T-helper 1 cell treated with Interleukin-12 subunit alpha and Interleukin-12 subunit beta and Interleukin-4 antibody, amounts not matched to agents 30 μg/mL and 1 μg/mL, for 36 hours (primary cell): Measurements from ENCODE around the gene ROCK1.
"Not testable (repeated sequence)": the region's sequence is repeated elsewhere in the genome, so short reads cannot be mapped to it uniquely, and the experiment has no call there.

Experiments
- H3K27ac Mint-ChIP-seq: one replicate; pipeline ENCODE4 v1.8.0; 2021; ENCODE audit warnings: mild to moderate bottlenecking, mixed read lengths
- H3K27me3 Mint-ChIP-seq: one replicate; pipeline ENCODE4 v1.8.0; 2021; ENCODE audit warnings: low read depth, mixed read lengths
- H3K36me3 Mint-ChIP-seq: one replicate; pipeline ENCODE4 v1.8.0; 2021; ENCODE audit warnings: low read depth, mixed read lengths
- H3K4me1 Mint-ChIP-seq: one replicate; pipeline ENCODE4 v1.8.0; 2021; ENCODE audit warnings: low read depth, mixed read lengths
- H3K4me3 Mint-ChIP-seq: one replicate; pipeline ENCODE4 v1.8.0; 2021; ENCODE audit warnings: mild to moderate bottlenecking, moderate library complexity, mixed read lengths
- H3K9me3 Mint-ChIP-seq: one replicate; pipeline ENCODE4 v1.8.0; 2021; ENCODE audit warnings: mixed read lengths

ROCK1 gene

GRCh38 chr18:21111346-21112139, at the start of gene ROCK1:
TSS of gene ROCK1 (minus strand) at chr18:21111813. CDS start at chr18:21110910, 903 bp downstream.
- Mint-ChIP-seq H3K27ac (peak within 1 kb of the TSS; percentile 93), H3K4me3 (no peak within 1 kb of the TSS), H3K4me1 (peaks cover 12% of the 10 kb centered on the region), H3K36me3 (peaks cover 8% of the 10 kb centered on the region), H3K9me3 (no peaks in the 10 kb centered on the region), H3K27me3 (peaks cover 8% of the 10 kb centered on the region)

- no peak overlapping the region for H3K27ac Mint-ChIP-seq
- no peaks in the 10 kb centered on the region for H3K4me1 Mint-ChIP-seq
- H3K36me3 Mint-ChIP-seq: no peaks in the 10 kb centered on the region
- H3K4me3 Mint-ChIP-seq: no peak overlapping the region
- H3K27me3 Mint-ChIP-seq: no peaks in the 10 kb centered on the region
- peaks cover 34% of the 10 kb centered on the region for H3K9me3 Mint-ChIP-seq
Observed at GRCh38 chr18:21155443-21155842, 43.8 kb upstream of the ROCK1 start.

- Mint-ChIP-seq H3K27me3 (no peaks in the 10 kb centered on the region), H3K9me3 (no peaks in the 10 kb centered on the region), H3K36me3 (no peaks in the 10 kb centered on the region), H3K4me3 (no peak overlapping the region), H3K4me1 (no peaks in the 10 kb centered on the region), H3K27ac (no peak overlapping the region)
Observed at GRCh38 chr18:21146016-21146415, 34.4 kb upstream of the ROCK1 start.

- no peaks in the 10 kb centered on the region for H3K4me1 Mint-ChIP-seq
- H3K4me3 Mint-ChIP-seq: no peak overlapping the region
- H3K36me3 Mint-ChIP-seq: no peaks in the 10 kb centered on the region
- no peak overlapping the region for H3K27ac Mint-ChIP-seq
- no peaks in the 10 kb centered on the region for H3K27me3 Mint-ChIP-seq
- H3K9me3 Mint-ChIP-seq: no peaks in the 10 kb centered on the region
Observed at GRCh38 chr18:21145371-21145770, 33.8 kb upstream of the ROCK1 start.

- H3K4me1 Mint-ChIP-seq: no peaks in the 10 kb centered on the region
- H3K9me3 Mint-ChIP-seq: no peaks in the 10 kb centered on the region
- H3K4me3 Mint-ChIP-seq: no peak overlapping the region
- H3K36me3 Mint-ChIP-seq: no peaks in the 10 kb centered on the region
- no peak overlapping the region for H3K27ac Mint-ChIP-seq
- H3K27me3 Mint-ChIP-seq: no peaks in the 10 kb centered on the region
Observed at GRCh38 chr18:21141668-21142422, 30.2 kb upstream of the ROCK1 start.

- H3K9me3 Mint-ChIP-seq, H3K27me3 Mint-ChIP-seq, H3K4me3 Mint-ChIP-seq, H3K36me3 Mint-ChIP-seq, H3K4me1 Mint-ChIP-seq, H3K27ac Mint-ChIP-seq: not testable (repeated sequence)
Observed at GRCh38 chr18:21137719-21138488, 26.3 kb upstream of the ROCK1 start.

- Mint-ChIP-seq H3K4me3 (no peak overlapping the region), H3K27ac (no peak overlapping the region), H3K36me3 (no peaks in the 10 kb centered on the region), H3K27me3 (peaks cover 4% of the 10 kb centered on the region), H3K4me1 (no peaks in the 10 kb centered on the region), H3K9me3 (no peaks in the 10 kb centered on the region)
Observed at GRCh38 chr18:21134895-21135294, 23.3 kb upstream of the ROCK1 start.

GRCh38 chr18:21132398-21132918, 20.8 kb upstream of the ROCK1 start:
- H3K4me1 Mint-ChIP-seq: no peaks in the 10 kb centered on the region
- H3K27ac Mint-ChIP-seq: no peak overlapping the region
- peaks cover 4% of the 10 kb centered on the region for H3K27me3 Mint-ChIP-seq
- no peaks in the 10 kb centered on the region for H3K9me3 Mint-ChIP-seq
- H3K36me3 Mint-ChIP-seq: no peaks in the 10 kb centered on the region
- H3K4me3 Mint-ChIP-seq: no peak overlapping the region

GRCh38 chr18:21131698-21132227, 20.1 kb upstream of the ROCK1 start:
- H3K4me3 Mint-ChIP-seq: no peak overlapping the region
- peaks cover 4% of the 10 kb centered on the region for H3K27me3 Mint-ChIP-seq
- H3K9me3 Mint-ChIP-seq: no peaks in the 10 kb centered on the region

GRCh38 chr18:21129566-21130216, 18.1 kb upstream of the ROCK1 start:
- no peaks in the 10 kb centered on the region for H3K27me3 Mint-ChIP-seq
- H3K4me1 Mint-ChIP-seq: no peaks in the 10 kb centered on the region
- H3K4me3 Mint-ChIP-seq: no peak overlapping the region
- H3K36me3 Mint-ChIP-seq: no peaks in the 10 kb centered on the region
- no peaks in the 10 kb centered on the region for H3K9me3 Mint-ChIP-seq
- no peak overlapping the region for H3K27ac Mint-ChIP-seq

More at GRCh38 chr18:21131698-21132227, 20.1 kb upstream of the ROCK1 start:
- Mint-ChIP-seq H3K36me3 (no peaks in the 10 kb centered on the region), H3K4me1 (no peaks in the 10 kb centered on the region), H3K27ac (no peak overlapping the region)

- Mint-ChIP-seq H3K36me3 (no peaks in the 10 kb centered on the region), H3K4me1 (peaks cover 4% of the 10 kb centered on the region), H3K27ac (no peak overlapping the region), H3K4me3 (no peak overlapping the region), H3K27me3 (peaks cover 7% of the 10 kb centered on the region), H3K9me3 (no peaks in the 10 kb centered on the region)
Observed at GRCh38 chr18:21123290-21123926, 11.8 kb upstream of the ROCK1 start.

GRCh38 chr18:21118806-21119205, 7.2 kb upstream of the ROCK1 start:
- H3K27me3 Mint-ChIP-seq: peaks cover 22% of the 10 kb centered on the region
- H3K4me3 Mint-ChIP-seq: no peak overlapping the region
- H3K4me1 Mint-ChIP-seq: peaks cover 6% of the 10 kb centered on the region
- no peaks in the 10 kb centered on the region for H3K9me3 Mint-ChIP-seq
- no peak overlapping the region for H3K27ac Mint-ChIP-seq
- H3K36me3 Mint-ChIP-seq: no peaks in the 10 kb centered on the region

- H3K4me3 Mint-ChIP-seq: no peak overlapping the region
- no peaks in the 10 kb centered on the region for H3K36me3 Mint-ChIP-seq
- peaks cover 3% of the 10 kb centered on the region for H3K4me1 Mint-ChIP-seq
- H3K27ac Mint-ChIP-seq: no peak overlapping the region
- peaks cover 22% of the 10 kb centered on the region for H3K27me3 Mint-ChIP-seq
- H3K9me3 Mint-ChIP-seq: no peaks in the 10 kb centered on the region
Observed at GRCh38 chr18:21117409-21118131, 6.0 kb upstream of the ROCK1 start.
